Thyroid gland (tissue), 4 donors: Measurements from ENCODE around the gene FBXL7.

ENCODE experiments used
- CTCF ChIP-seq, 6 experiments: fragments of 200-600 bp in 3 of 6; fragments of 450-650 bp in 3 of 6; sonication (generic) in 3 of 6; IDR thresholded peaks; one replicate each; pipeline ENCODE4 v1.5.1; 2016 to 2019; ENCODE audit warnings: antibody characterized with exemption in 6 of 6, mild to moderate bottlenecking in 2 of 6, inconsistent platforms in 1 of 6, moderate library complexity in 1 of 6
- POLR2A ChIP-seq, 2 donors: fragments of 450-650 bp; IDR thresholded peaks; one replicate each; pipeline ENCODE4 v1.6.1; 2017; ENCODE audit warnings: antibody characterized with exemption in 2 of 2, mild to moderate bottlenecking in 2 of 2, moderate library complexity in 1 of 2

- TF ChIP-seq CTCF (IDR thresholded peaks at IDR 0.05), result no peak
- TF ChIP-seq POLR2A (IDR thresholded peaks at IDR 0.05), result no peak
Measured at GRCh38 chr5:15570491-15570890, 70.5 kb downstream of the FBXL7 start.
